SK-N-SH treated with all-trans-retinoic acid at 6 μM for 48 hours (cell line): ENCODE data around the gene KRT81.

Experiments
- ATAC-seq: fragments of 200-7000 bp; cut with Tn5 transposase; 3 replicates; pipeline ENCODE4 v1.9.1; 2020; ENCODE audit warnings: mild to moderate bottlenecking, moderate library complexity
- ARNTL ChIP-seq: fragments of 450-650 bp; formaldehyde crosslinking; IDR thresholded peaks from 2 replicates; pipeline ENCODE4 v1.5.0; 2020; ENCODE audit warnings: low read depth, mild to moderate bottlenecking, moderate library complexity, borderline replicate concordance
- CREB5 ChIP-seq: fragments of 250-450 bp; sonication (Bioruptor Pico); IDR thresholded peaks from 2 replicates; pipeline ENCODE4 v1.5.1; 2020; ENCODE audit warnings: low read depth, mild to moderate bottlenecking, moderate library complexity
- CSDC2 ChIP-seq: fragments of 250-450 bp; sonication (Bioruptor Pico); IDR thresholded peaks from 2 replicates; pipeline ENCODE4 v1.5.0; 2020; ENCODE audit warnings: mild to moderate bottlenecking, moderate library complexity
- CSRNP3 ChIP-seq: fragments of 250-450 bp; sonication (Bioruptor Pico); IDR thresholded peaks from 2 replicates; pipeline ENCODE4 v1.5.1; 2021; ENCODE audit warnings: mild to moderate bottlenecking, moderate library complexity
- ESRRG ChIP-seq: fragments of 250-450 bp; sonication (Bioruptor Pico); IDR thresholded peaks from 2 replicates; pipeline ENCODE4 v1.6.1; 2021; ENCODE audit warnings: mild to moderate bottlenecking
- GLIS3 ChIP-seq: fragments of 250-450 bp; sonication (Bioruptor Pico); IDR thresholded peaks from 2 replicates; pipeline ENCODE4 v1.5.0; 2020; ENCODE audit warnings: mild to moderate bottlenecking, moderate library complexity
- OSR1 ChIP-seq: fragments of 250-450 bp; sonication (Bioruptor Pico); IDR thresholded peaks from 2 replicates; pipeline ENCODE4 v1.8.0; 2022; ENCODE audit warnings: moderate library complexity, mild to moderate bottlenecking, inconsistent platforms
- POU6F1 ChIP-seq: fragments of 250-450 bp; sonication (Bioruptor Pico); IDR thresholded peaks from 2 replicates; pipeline ENCODE4 v1.8.0; 2021; ENCODE audit warnings: low read depth, mild to moderate bottlenecking, moderate library complexity, borderline replicate concordance
- PPARA ChIP-seq: fragments of 250-450 bp; sonication (Bioruptor Pico); IDR thresholded peaks from 2 replicates; pipeline ENCODE4 v1.5.0; 2020; ENCODE audit warnings: mild to moderate bottlenecking, borderline replicate concordance
- RARB ChIP-seq: fragments of 250-450 bp; sonication (Bioruptor Pico); IDR thresholded peaks from 2 replicates; pipeline ENCODE4 v1.8.0; 2021; ENCODE audit warnings: mild to moderate bottlenecking, moderate library complexity
- SNAI2 ChIP-seq: fragments of 250-450 bp; sonication (Bioruptor Pico); IDR thresholded peaks from 2 replicates; pipeline ENCODE4 v1.5.0; 2020; ENCODE audit warnings: mild to moderate bottlenecking, moderate library complexity
- TCF4 ChIP-seq: fragments of 250-450 bp; sonication (Bioruptor Pico); IDR thresholded peaks from 2 replicates; pipeline ENCODE4 v1.8.0; 2021; ENCODE audit warnings: mild to moderate bottlenecking, moderate library complexity, borderline replicate concordance
- TOX ChIP-seq: fragments of 250-450 bp; sonication (Bioruptor Pico); IDR thresholded peaks from 2 replicates; pipeline ENCODE4 v1.8.0; 2021; ENCODE audit warnings: mild to moderate bottlenecking, moderate library complexity, borderline replicate concordance
- TSHZ2 ChIP-seq: fragments of 250-450 bp; sonication (Bioruptor Pico); IDR thresholded peaks from 2 replicates; pipeline ENCODE4 v1.5.0; 2020; ENCODE audit warnings: mild to moderate bottlenecking, moderate library complexity
- ZC3H10 ChIP-seq: fragments of 250-450 bp; sonication (Bioruptor Pico); IDR thresholded peaks from 2 replicates; pipeline ENCODE4 v1.5.1; 2021; ENCODE audit warnings: mild to moderate bottlenecking, moderate library complexity
- ZNF70 ChIP-seq: fragments of 450-650 bp; formaldehyde crosslinking; IDR thresholded peaks from 2 replicates; pipeline ENCODE4 v1.5.0; 2020; ENCODE audit warnings: mild to moderate bottlenecking, moderate library complexity

KRT81 gene

GRCh38 chr12:52238916-52239646 lies 52.3 kb downstream of the KRT81 start (continued):
- no peak for TF ChIP-seq CREB5
- TF ChIP-seq, all 23 proteins: peak for 0

- no peak for TF ChIP-seq ARNTL (CRISPR knock-in tag)
- no peak for TF ChIP-seq POU6F1 (CRISPR knock-in tag)
- TF ChIP-seq SNAI2 (CRISPR knock-in tag) = no peak
- no peak for TF ChIP-seq PPARA (CRISPR knock-in tag)
- no peak for TF ChIP-seq TCF4 (CRISPR knock-in tag)
- TF ChIP-seq OSR1 (CRISPR knock-in tag) = no peak
- TF ChIP-seq ESRRG = no peak
- TF ChIP-seq CSRNP3 = no peak
- TF ChIP-seq ZNF70 (CRISPR knock-in tag) = no peak
- no peak for TF ChIP-seq TOX (CRISPR knock-in tag)
- no peak for TF ChIP-seq CSDC2 (CRISPR knock-in tag)
- no peak for TF ChIP-seq GLIS3 (CRISPR knock-in tag)
- TF ChIP-seq TSHZ2 = no peak
- ATAC-seq = no peak
Measured at GRCh38 chr12:52238207-52238840, 53.0 kb downstream of the KRT81 start.

- no peak for ATAC-seq
Measured at GRCh38 chr12:52236386-52237050, 54.8 kb downstream of the KRT81 start.

More at GRCh38 chr12:52236386-52237050, 54.8 kb downstream of the KRT81 start:
- TF ChIP-seq TSHZ2 = no peak
- TF ChIP-seq ZC3H10 = no peak
- TF ChIP-seq RARB = no peak
- no peak for TF ChIP-seq PPARA (CRISPR knock-in tag)
- no peak for TF ChIP-seq TCF4 (CRISPR knock-in tag)
